Ovary (tissue), 9 donors: ENCODE data around the gene SLC44A1. TPM values are rescaled to one million over a fixed set of nuclear protein-coding genes. Genes with fewer than 3 reads are reported as not detected.

ENCODE experiments used
- DNase-seq, 5 donors: peaks; one replicate each; pipeline ENCODE4 v3.0.0-alpha.2; 2019 to 2020
- H3K27ac ChIP-seq, 2 donors: fragments of 200-600 bp; one replicate each; pipeline versions ENCODE4 v1.5.1 to v1.8.0; 2019 to 2022
- H3K27me3 ChIP-seq: fragments of 200-600 bp; one replicate; pipeline ENCODE4 v1.8.0; 2022
- H3K36me3 ChIP-seq: fragments of 200-600 bp; sonication (generic); one replicate; pipeline ENCODE4 v1.5.1; 2019
- H3K4me1 ChIP-seq: one replicate; pipeline ENCODE4 v1.8.1; 2013; ENCODE audit warnings: mild to moderate bottlenecking, moderate library complexity; ENCODE audit not compliant: insufficient read depth
- H3K4me3 ChIP-seq: fragments of 200-600 bp; sonication (generic); one replicate; pipeline ENCODE4 v1.5.1; 2017
- H3K9me3 ChIP-seq, 2 donors: fragments of 200-600 bp in 1 of 2; sonication (generic) in 1 of 2; one replicate each; pipeline versions ENCODE4 v1.5.1 to v1.8.1; 2013 to 2019; ENCODE audit warnings: mild to moderate bottlenecking in 1 of 2, moderate library complexity in 1 of 2
- EP300 ChIP-seq: sonication (generic); formaldehyde crosslinking; IDR thresholded peaks from one replicate; pipeline ENCODE4 v1.6.1; 2017; ENCODE audit warnings: antibody characterized with exemption
- POLR2A ChIP-seq: fragments of 450-650 bp; IDR thresholded peaks from one replicate; pipeline ENCODE4 v1.6.1; 2017; ENCODE audit warnings: antibody characterized with exemption, mild to moderate bottlenecking, moderate library complexity
- WGBS, 3 donors: extraction: QIAGEN DNeasy Blood & Tissue Kit in 1 of 3; methylation state at CpG; one replicate each; pipeline versions ENCODE4 v1.1.5 to v1.1.7; 2013 to 2017; 5-methylcytosine and 5-hydroxymethylcytosine counted together
- intact Hi-C, 4 donors: fragments of 100-400 bp; cut with DNase I; formaldehyde crosslinking; loops; one replicate each; pipeline versions ENCODE4 v1.11.0 to v1.15.1; 2022 to 2023
- polyA plus RNA-seq, 2 donors: library from polyadenylated mRNA; stranded (reverse); fragments of 200-250 nt in 1 of 2; fragments of 350-450 nt in 1 of 2; fragmentation: Illumina TruSeq in 1 of 2; extraction: RNeasy Lipid Tissue Mini Kit (QIAGEN cat#74804) in 1 of 2; gene quantifications; one replicate each; pipeline ENCODE4 v1.2.3, GENCODE V29; 2013 to 2014
- total RNA-seq, 7 donors: library from RNA; depleted of rRNA in 2 of 7; stranded (reverse); fragments of >200 nt in 2 of 7; fragmentation: NEBNext Ultra II Directional in 3 of 7; extraction: Animal tissue kit (Norgen Biotek cat#: 25700) in 3 of 7; gene quantifications; one replicate each; pipeline versions ENCODE4 v1.1.0 to v1.2.4, GENCODE V29; 2016 to 2023
- TF ChIP-seq, protein P1 (sequence below), 3 donors: fragments of 450-650 bp in 2 of 3; fragments of 200-600 bp in 1 of 3; IDR thresholded peaks; one replicate each; pipeline versions ENCODE4 v1.5.1 to v1.8.0; 2016 to 2022; ENCODE audit warnings: antibody characterized with exemption in 3 of 3, mild to moderate bottlenecking in 1 of 3
- donor health status: DM: no; HTN: no; CAD: no; lungs with moderate emphysema.
- donor health status: DM: no; HTN: no; CAD: no.
- donor health status: Bipolar disorder and iron deficiency.
- donor health status: DM: yes; HTN: yes; CAD: no.
- donor health status: DM: no; HTN: no; CAD: no.
- donor health status: DM: yes; HTN: yes; CAD: no.

SLC44A1 gene
- total and polyA plus RNA-seq, 9 donors = 8.8 to 34.7 (median 28.5) TPM

DNA sequence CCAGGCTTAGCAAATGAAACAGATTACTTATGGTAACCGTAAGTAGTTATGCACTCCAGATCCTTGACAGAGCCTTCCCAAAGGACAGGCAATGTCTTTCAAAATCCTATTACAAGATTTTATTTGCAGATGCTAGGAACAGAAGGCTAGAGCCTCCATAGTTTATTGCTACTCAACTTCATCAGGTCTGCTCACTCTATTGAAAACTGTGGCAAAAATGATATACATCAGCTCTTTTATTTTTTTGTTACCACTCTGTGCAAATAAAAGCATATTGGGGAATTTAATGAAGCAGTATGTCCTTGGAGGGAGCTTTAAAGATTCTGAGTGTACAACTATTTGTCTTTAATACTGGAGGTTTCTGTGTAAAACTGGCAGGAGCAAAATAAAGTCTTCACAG is 46.5 kb downstream of the SLC44A1 start:
- Histone ChIP-seq H3K9me3 (no peaks in the 10 kb centered on the region), H3K4me1 (peaks cover 5% of the 10 kb centered on the region), H3K27ac (no peak overlapping the region), H3K27me3 (no peaks in the 10 kb centered on the region), H3K4me3 (no peak overlapping the region), H3K36me3 (no peaks in the 10 kb centered on the region)
- no peak for DNase-seq
- intact Hi-C loops = no loop called here
- 90 to 97% (median 93%) methylated on average over 1 of the region's 1 CpG for WGBS, 3 donors
- TF ChIP-seq EP300 (no peak), POLR2A (no peak)
- TF ChIP-seq, protein P1, sequence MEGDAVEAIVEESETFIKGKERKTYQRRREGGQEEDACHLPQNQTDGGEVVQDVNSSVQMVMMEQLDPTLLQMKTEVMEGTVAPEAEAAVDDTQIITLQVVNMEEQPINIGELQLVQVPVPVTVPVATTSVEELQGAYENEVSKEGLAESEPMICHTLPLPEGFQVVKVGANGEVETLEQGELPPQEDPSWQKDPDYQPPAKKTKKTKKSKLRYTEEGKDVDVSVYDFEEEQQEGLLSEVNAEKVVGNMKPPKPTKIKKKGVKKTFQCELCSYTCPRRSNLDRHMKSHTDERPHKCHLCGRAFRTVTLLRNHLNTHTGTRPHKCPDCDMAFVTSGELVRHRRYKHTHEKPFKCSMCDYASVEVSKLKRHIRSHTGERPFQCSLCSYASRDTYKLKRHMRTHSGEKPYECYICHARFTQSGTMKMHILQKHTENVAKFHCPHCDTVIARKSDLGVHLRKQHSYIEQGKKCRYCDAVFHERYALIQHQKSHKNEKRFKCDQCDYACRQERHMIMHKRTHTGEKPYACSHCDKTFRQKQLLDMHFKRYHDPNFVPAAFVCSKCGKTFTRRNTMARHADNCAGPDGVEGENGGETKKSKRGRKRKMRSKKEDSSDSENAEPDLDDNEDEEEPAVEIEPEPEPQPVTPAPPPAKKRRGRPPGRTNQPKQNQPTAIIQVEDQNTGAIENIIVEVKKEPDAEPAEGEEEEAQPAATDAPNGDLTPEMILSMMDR (IDR thresholded peaks at IDR 0.05) = no peak

DNA sequence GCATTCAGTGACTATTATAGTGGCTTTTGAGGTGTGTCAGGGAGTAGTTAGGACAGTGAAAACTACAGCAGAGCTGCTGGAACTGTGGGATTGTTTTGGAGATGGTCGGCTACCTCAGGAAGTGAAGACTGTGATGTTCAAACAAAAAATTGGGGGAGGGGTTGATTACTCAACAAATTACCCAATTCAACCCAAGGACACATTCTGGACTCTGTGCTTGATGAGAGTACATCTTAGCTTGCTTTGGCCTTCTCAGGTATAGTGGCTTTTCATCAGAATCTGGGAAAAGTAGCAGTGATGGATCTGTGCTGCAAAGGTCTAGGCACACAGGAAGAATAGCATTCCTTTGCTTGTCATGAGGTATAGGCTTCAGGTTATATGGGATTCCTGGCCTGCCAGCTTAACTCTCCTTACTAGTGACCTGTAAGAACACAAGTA is 47.0 kb downstream of the SLC44A1 start:
- no peak for TF ChIP-seq EP300
- no peak for TF ChIP-seq POLR2A
- TF ChIP-seq, protein P1 (IDR thresholded peaks at IDR 0.05) = no peak
- Histone ChIP-seq H3K9me3 (no peaks in the 10 kb centered on the region), H3K27ac (no peak overlapping the region), H3K36me3 (no peaks in the 10 kb centered on the region), H3K4me1 (peaks cover 5% of the 10 kb centered on the region), H3K4me3 (no peak overlapping the region), H3K27me3 (no peaks in the 10 kb centered on the region)
- no peak for DNase-seq
- intact Hi-C loops = no loop called here
- WGBS, 3 donors = 14 to 48% (median 27%) methylated on average over 1 of the region's 1 CpG

DNA sequence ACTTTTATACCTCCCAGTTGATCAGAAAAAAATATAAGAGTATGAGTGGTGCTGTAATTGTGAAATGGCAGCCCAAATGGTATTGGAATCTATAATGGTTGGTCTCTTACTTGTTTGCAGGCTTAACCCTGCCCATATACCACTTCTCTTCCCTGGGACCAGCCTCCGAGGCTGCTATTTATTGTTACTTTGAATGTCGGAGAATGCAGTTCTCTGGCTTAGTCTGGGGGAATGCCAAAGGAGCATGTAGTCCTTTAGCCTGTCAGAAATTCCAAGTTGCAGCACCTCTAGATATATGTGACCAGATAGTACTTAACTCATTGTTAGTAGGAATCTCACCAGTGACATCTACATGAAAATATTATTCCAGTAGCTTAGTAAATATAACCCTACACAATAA is 47.5 kb downstream of the SLC44A1 start:
- Histone ChIP-seq H3K27ac (no peak overlapping the region), H3K9me3 (no peaks in the 10 kb centered on the region), H3K4me3 (no peak overlapping the region), H3K4me1 (peaks cover 7% of the 10 kb centered on the region), H3K36me3 (no peaks in the 10 kb centered on the region), H3K27me3 (no peaks in the 10 kb centered on the region)
- TF ChIP-seq, protein P1 (IDR thresholded peaks at IDR 0.05) = no peak
- TF ChIP-seq EP300 = no peak
- no peak for TF ChIP-seq POLR2A
- no peak for DNase-seq
- intact Hi-C loops = no loop called here
- WGBS, 3 donors = 25 to 31% (median 28%) methylated on average over 2 of the region's 2 CpGs

- TF ChIP-seq, protein P1 (IDR thresholded peaks at IDR 0.05) = no peak
- no peak for TF ChIP-seq EP300
- TF ChIP-seq POLR2A = no peak
- H3K36me3 ChIP-seq = no peaks in the 10 kb centered on the region
- no peak overlapping the region for H3K27ac ChIP-seq
- H3K4me3 ChIP-seq = no peak overlapping the region
- H3K27me3 ChIP-seq = no peaks in the 10 kb centered on the region
- no peak for DNase-seq
- intact Hi-C loops = no loop called here
- WGBS, 3 donors = 90 to 95% (median 93%) methylated on average over 3 of the region's 3 CpGs
- H3K9me3 ChIP-seq = no peaks in the 10 kb centered on the region
- H3K4me1 ChIP-seq = peaks cover 9% of the 10 kb centered on the region
Measured at GRCh38 chr9:105293408-105293807, 49.0 kb downstream of the SLC44A1 start.

DNA sequence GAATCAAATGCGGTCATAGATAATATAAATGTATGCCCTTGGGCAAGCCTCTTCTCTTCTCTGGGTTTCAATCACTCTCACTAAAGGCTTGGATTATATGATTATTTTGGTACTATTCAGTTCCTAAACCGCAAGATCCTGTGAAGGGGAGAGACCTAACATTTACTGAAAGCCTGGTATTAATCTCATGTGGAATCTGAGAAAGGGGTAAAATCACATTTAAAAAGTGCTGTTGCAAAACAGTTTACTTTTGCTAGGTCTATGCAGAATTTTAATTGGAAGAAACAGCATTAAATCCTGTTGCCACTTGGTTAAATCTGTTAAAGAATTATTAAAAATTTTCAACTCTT is 50.7 kb downstream of the SLC44A1 start:
- H3K27ac ChIP-seq = no peak overlapping the region
- WGBS, 3 donors = 97 to 98% (median 98%) methylated on average over 2 of the region's 2 CpGs

More for the DNA sequence above, 50.7 kb downstream of the SLC44A1 start:
- intact Hi-C loops = no loop called here
- TF ChIP-seq, protein P1 (IDR thresholded peaks at IDR 0.05) = no peak
- no peak for TF ChIP-seq POLR2A
- no peak for TF ChIP-seq EP300
- no peaks in the 10 kb centered on the region for H3K9me3 ChIP-seq
- no peak for DNase-seq
- no peaks in the 10 kb centered on the region for H3K36me3 ChIP-seq
- no peak overlapping the region for H3K4me3 ChIP-seq
- no peaks in the 10 kb centered on the region for H3K27me3 ChIP-seq
- H3K4me1 ChIP-seq = peaks cover 9% of the 10 kb centered on the region
